ENCODE results near the gene ROBO4.

The ROBO4 gene

GRCh38 chr11:124887667-124888013 lies 10.0 kb downstream of the ROBO4 start:
- no peak for DNase-seq

GRCh38 chr11:124886978-124887666 lies 10.5 kb downstream of the ROBO4 start:
- DNase-seq, result no peak

- DNase-seq, result no peak
Observed at GRCh38 chr11:124886476-124886875, 11.2 kb downstream of the ROBO4 start.

GRCh38 chr11:124884869-124885479 lies 12.7 kb downstream of the ROBO4 start:
- DNase-seq, result no peak

- DNase-seq, result no peak
Observed at GRCh38 chr11:124884340-124884739, 13.3 kb downstream of the ROBO4 start.

- DNase-seq, result no peak
Observed at GRCh38 chr11:124882339-124883071, 15.2 kb downstream of the ROBO4 start.

GRCh38 chr11:124880958-124881357 lies 16.7 kb downstream of the ROBO4 start:
- no peak for DNase-seq

GRCh38 chr11:124880290-124880611 lies 17.4 kb downstream of the ROBO4 start:
- DNase-seq, result no peak

GRCh38 chr11:124879493-124880289 lies 18.0 kb downstream of the ROBO4 start:
- DNase-seq, result no peak

GRCh38 chr11:124878759-124879492 lies 18.7 kb downstream of the ROBO4 start:
- no peak for DNase-seq

GRCh38 chr11:124877910-124878758 lies 19.5 kb downstream of the ROBO4 start:
- no peak for DNase-seq

- DNase-seq, result no peak
Observed at GRCh38 chr11:124877631-124877909, 20.1 kb downstream of the ROBO4 start.

- DNase-seq, result no peak
Observed at GRCh38 chr11:124876818-124877630, 20.6 kb downstream of the ROBO4 start.

- peak; percentile 81 for DNase-seq
Observed at GRCh38 chr11:124875943-124876817, 21.5 kb downstream of the ROBO4 start.

- DNase-seq, result no peak
Observed at GRCh38 chr11:124875401-124875800, 22.3 kb downstream of the ROBO4 start.

GRCh38 chr11:124874571-124875255 lies 23.0 kb downstream of the ROBO4 start:
- DNase-seq, result no peak

- no peak for DNase-seq
Observed at GRCh38 chr11:124873951-124874350, 23.7 kb downstream of the ROBO4 start.

GRCh38 chr11:124872741-124873140 lies 24.9 kb downstream of the ROBO4 start:
- DNase-seq, result no peak

GRCh38 chr11:124872280-124872679 lies 25.4 kb downstream of the ROBO4 start:
- DNase-seq, result no peak

- DNase-seq, result no peak
Observed at GRCh38 chr11:124870430-124870829, 27.2 kb downstream of the ROBO4 start.

All from CD4-positive, alpha-beta T cell treated with Interleukin-12 subunit alpha and Interleukin-12 subunit beta, for 1 hour (primary cell).